Left lung (tissue), 10 donors: ENCODE results near the gene SLC7A1. TPM values are rescaled to one million over a fixed set of nuclear protein-coding genes. Genes with fewer than 3 reads are reported as not detected.

Source experiments
- ATAC-seq: fragments of 200-7000 bp; cut with Tn5 transposase; one replicate; pipeline ENCODE4 v1.9.1; 2020; ENCODE audit warnings: moderate library complexity
- DNase-seq, 4 donors: peaks; one replicate each; pipeline ENCODE4 v3.0.0-alpha.2; 2013 to 2020
- H3K27ac ChIP-seq, 2 donors: fragments of 200-600 bp; sonication (generic) in 1 of 2; one replicate each; pipeline versions ENCODE4 v1.5.0 to v1.8.0; 2020 to 2021
- H3K27me3 ChIP-seq, 2 donors: fragments of 200-600 bp; sonication (generic) in 1 of 2; one replicate each; pipeline versions ENCODE4 v1.5.0 to v1.8.0; 2020 to 2021
- H3K36me3 ChIP-seq, 2 donors: fragments of 200-600 bp; sonication (generic) in 1 of 2; one replicate each; pipeline versions ENCODE4 v1.5.0 to v1.8.0; 2020 to 2021
- H3K4me1 ChIP-seq, 2 donors: fragments of 200-600 bp; one replicate each; pipeline ENCODE4 v1.8.0; 2021
- H3K4me3 ChIP-seq, 2 donors: fragments of 200-600 bp; sonication (generic) in 1 of 2; one replicate each; pipeline versions ENCODE4 v1.5.0 to v1.8.0; 2020 to 2021; ENCODE audit warnings: mild to moderate bottlenecking in 1 of 2
- H3K9me3 ChIP-seq, 2 donors: fragments of 200-600 bp; sonication (generic) in 1 of 2; one replicate each; pipeline versions ENCODE4 v1.5.0 to v1.8.0; 2020 to 2021
- CTCF ChIP-seq, 2 donors: fragments of 200-600 bp; sonication (generic) in 1 of 2; IDR thresholded peaks; one replicate each; pipeline versions ENCODE4 v1.5.0 to v1.8.0; 2021; ENCODE audit warnings: antibody characterized with exemption in 2 of 2
- intact Hi-C, 2 donors: fragments of 100-400 bp; cut with DNase I; formaldehyde crosslinking; loops; one replicate each; pipeline versions ENCODE4 v1.11.2 to v1.14.2; 2022
- polyA plus RNA-seq, 6 donors: library from polyadenylated mRNA; unstranded; fragments of 120-200 nt; gene quantifications; one replicate each; pipeline ENCODE4 v1.2.1, GENCODE V29; 2013; ENCODE audit not compliant: insufficient read length in 6 of 6
- total RNA-seq, 2 donors: library from RNA; stranded (reverse); fragmentation: NEBNext Ultra II Directional; extraction: Animal tissue kit (Norgen Biotek cat#: 25700); gene quantifications; one replicate each; pipeline ENCODE4 v1.2.1, GENCODE V29; 2021
- donor health status: DM: no; HTN: yes; CAD: no.
- donor health status: DM: no; HTN: no; CAD: no.

The SLC7A1 gene
- total and polyA plus RNA-seq, 8 donors: 10.0 to 54.2 (median 11.3) TPM

- DNase-seq (no peak), ATAC-seq (no peak)
- peaks cover 0 to 48% of the 10 kb centered on the region in 2 donors for H3K27me3 ChIP-seq
- TF ChIP-seq CTCF (IDR thresholded peaks at IDR 0.05): no peak
- peaks cover 0 to 2% of the 10 kb centered on the region in 2 donors for H3K4me1 ChIP-seq
- intact Hi-C loops: loop anchor here in 1 of 2 donors (10.0 kb wide), 1 partner anchor 202 kb away; no protein-coding TSS in a partner anchor
- H3K4me3 ChIP-seq: no peak overlapping the region
- no peaks in the 10 kb centered on the region for H3K36me3 ChIP-seq
- no peak overlapping the region for H3K27ac ChIP-seq
- no peaks in the 10 kb centered on the region for H3K9me3 ChIP-seq
Observed at GRCh38 chr13:29502391-29503008, 93.0 kb downstream of the SLC7A1 start.

- H3K4me1 ChIP-seq: peaks cover 0 to 10% of the 10 kb centered on the region in 2 donors
- intact Hi-C loops: loop anchor here in 1 of 2 donors (10.0 kb wide), 1 partner anchor 203 kb away; no protein-coding TSS in a partner anchor
Observed at GRCh38 chr13:29501674-29502073, 93.8 kb downstream of the SLC7A1 start.

GRCh38 chr13:29500386-29500785, 95.1 kb downstream of the SLC7A1 start:
- peaks cover 0 to 27% of the 10 kb centered on the region in 2 donors for H3K27me3 ChIP-seq
- no peak overlapping the region for H3K27ac ChIP-seq
- H3K9me3 ChIP-seq: no peaks in the 10 kb centered on the region
- ATAC-seq (no peak), DNase-seq (no peak)
- TF ChIP-seq CTCF (IDR thresholded peaks at IDR 0.05): no peak
- no peak overlapping the region for H3K4me3 ChIP-seq
- H3K4me1 ChIP-seq: peaks cover 0 to 23% of the 10 kb centered on the region in 2 donors
- intact Hi-C loops: loop anchor here in 1 of 2 donors (10.0 kb wide), 1 partner anchor 204 kb away; no protein-coding TSS in a partner anchor
- no peaks in the 10 kb centered on the region for H3K36me3 ChIP-seq

More at GRCh38 chr13:29501674-29502073, 93.8 kb downstream of the SLC7A1 start:
- no peak for TF ChIP-seq CTCF (IDR thresholded peaks at IDR 0.05)
- no peak for ATAC-seq
- Histone ChIP-seq H3K27ac (no peak overlapping the region), H3K27me3 (peaks cover 0 to 39% of the 10 kb centered on the region in 2 donors), H3K9me3 (no peaks in the 10 kb centered on the region), H3K36me3 (no peaks in the 10 kb centered on the region), H3K4me3 (no peak overlapping the region)
- DNase-seq: no peak

GRCh38 chr13:29499506-29500165, 95.9 kb downstream of the SLC7A1 start:
- no peak for TF ChIP-seq CTCF (IDR thresholded peaks at IDR 0.05)
- Histone ChIP-seq H3K9me3 (no peaks in the 10 kb centered on the region), H3K4me3 (no peak overlapping the region), H3K27ac (no peak overlapping the region), H3K27me3 (peaks cover 0 to 19% of the 10 kb centered on the region in 2 donors), H3K4me1 (peaks cover 0 to 23% of the 10 kb centered on the region in 2 donors), H3K36me3 (no peaks in the 10 kb centered on the region)
- ATAC-seq: no peak
- no peak for DNase-seq
- intact Hi-C loops: loop anchor here in 1 of 2 donors (10.0 kb wide), 1 partner anchor 205 kb away; no protein-coding TSS in a partner anchor

- ATAC-seq: no peak
- intact Hi-C loops: no loop called here
- no peaks in the 10 kb centered on the region for H3K36me3 ChIP-seq
Observed at GRCh38 chr13:29498426-29499040, 97.0 kb downstream of the SLC7A1 start.

More at GRCh38 chr13:29498426-29499040, 97.0 kb downstream of the SLC7A1 start:
- peaks cover 0 to 15% of the 10 kb centered on the region in 2 donors for H3K27me3 ChIP-seq
- no peak for DNase-seq
- H3K4me1 ChIP-seq: peaks cover 0 to 23% of the 10 kb centered on the region in 2 donors
- no peak overlapping the region for H3K4me3 ChIP-seq
- H3K9me3 ChIP-seq: no peaks in the 10 kb centered on the region
- TF ChIP-seq CTCF (IDR thresholded peaks at IDR 0.05): no peak
- no peak overlapping the region for H3K27ac ChIP-seq
